GM18909 (cell line): ENCODE results near the gene SSBP1.
A peak's percentile ranks its signal among the peaks of the same experiment; 100 is the strongest.
"Not testable (repeated sequence)": the region's sequence is repeated elsewhere in the genome, so short reads cannot be mapped to it uniquely, and the experiment has no call there.

Experiments
- ATAC-seq: cut with Tn5 transposase; IDR thresholded peaks from one replicate; pipeline ENCODE4 v1.9.1; 2021; ENCODE audit warnings: mild to moderate bottlenecking; ENCODE audit not compliant: unreplicated experiment, poor library complexity

Gene SSBP1

GRCh38 chr7:141737836-141738591, at the start of gene SSBP1:
SSBP1 (plus strand) TSS chr7:141738358; CDS start chr7:141739167, 809 bp downstream.
- ATAC-seq = peak; percentile 91

- not testable (repeated sequence) for ATAC-seq
Observed at GRCh38 chr7:141689072-141689825, 48.9 kb upstream of the SSBP1 start.

- ATAC-seq = no peak
Observed at GRCh38 chr7:141691540-141691939, 46.6 kb upstream of the SSBP1 start.

GRCh38 chr7:141691961-141692360, 46.2 kb upstream of the SSBP1 start:
- no peak for ATAC-seq

- ATAC-seq = no peak
Observed at GRCh38 chr7:141693082-141693481, 45.1 kb upstream of the SSBP1 start.

GRCh38 chr7:141695803-141696289, 42.3 kb upstream of the SSBP1 start:
- peak; percentile 47 for ATAC-seq

- no peak for ATAC-seq
Observed at GRCh38 chr7:141696348-141696747, 41.8 kb upstream of the SSBP1 start.

GRCh38 chr7:141697211-141697871, 40.8 kb upstream of the SSBP1 start:
- no peak for ATAC-seq

- ATAC-seq = no peak
Observed at GRCh38 chr7:141698247-141699015, 39.7 kb upstream of the SSBP1 start.

GRCh38 chr7:141699860-141700259, 38.3 kb upstream of the SSBP1 start:
- ATAC-seq = no peak

GRCh38 chr7:141700296-141700847, 37.8 kb upstream of the SSBP1 start:
- ATAC-seq = no peak

GRCh38 chr7:141700848-141701371, 37.2 kb upstream of the SSBP1 start:
- ATAC-seq = peak; percentile 18

- peak; percentile 77 for ATAC-seq
Observed at GRCh38 chr7:141701489-141702046, 36.6 kb upstream of the SSBP1 start.

- ATAC-seq = peak; percentile 74
Observed at GRCh38 chr7:141702047-141702567, 36.1 kb upstream of the SSBP1 start, which contains the start of gene DENND11. DENND11 (minus strand) TSS chr7:141702166; CDS start chr7:141702153, 13 bp downstream.

GRCh38 chr7:141702892-141703291, 35.3 kb upstream of the SSBP1 start:
- no peak for ATAC-seq

GRCh38 chr7:141704112-141704511, 34.0 kb upstream of the SSBP1 start:
- no peak for ATAC-seq

- no peak for ATAC-seq
Observed at GRCh38 chr7:141704741-141705140, 33.4 kb upstream of the SSBP1 start.

GRCh38 chr7:141706239-141707064, 31.7 kb upstream of the SSBP1 start:
- ATAC-seq = no peak
